ENCODE measurements around the gene CGNL1.

CGNL1 gene

DNA sequence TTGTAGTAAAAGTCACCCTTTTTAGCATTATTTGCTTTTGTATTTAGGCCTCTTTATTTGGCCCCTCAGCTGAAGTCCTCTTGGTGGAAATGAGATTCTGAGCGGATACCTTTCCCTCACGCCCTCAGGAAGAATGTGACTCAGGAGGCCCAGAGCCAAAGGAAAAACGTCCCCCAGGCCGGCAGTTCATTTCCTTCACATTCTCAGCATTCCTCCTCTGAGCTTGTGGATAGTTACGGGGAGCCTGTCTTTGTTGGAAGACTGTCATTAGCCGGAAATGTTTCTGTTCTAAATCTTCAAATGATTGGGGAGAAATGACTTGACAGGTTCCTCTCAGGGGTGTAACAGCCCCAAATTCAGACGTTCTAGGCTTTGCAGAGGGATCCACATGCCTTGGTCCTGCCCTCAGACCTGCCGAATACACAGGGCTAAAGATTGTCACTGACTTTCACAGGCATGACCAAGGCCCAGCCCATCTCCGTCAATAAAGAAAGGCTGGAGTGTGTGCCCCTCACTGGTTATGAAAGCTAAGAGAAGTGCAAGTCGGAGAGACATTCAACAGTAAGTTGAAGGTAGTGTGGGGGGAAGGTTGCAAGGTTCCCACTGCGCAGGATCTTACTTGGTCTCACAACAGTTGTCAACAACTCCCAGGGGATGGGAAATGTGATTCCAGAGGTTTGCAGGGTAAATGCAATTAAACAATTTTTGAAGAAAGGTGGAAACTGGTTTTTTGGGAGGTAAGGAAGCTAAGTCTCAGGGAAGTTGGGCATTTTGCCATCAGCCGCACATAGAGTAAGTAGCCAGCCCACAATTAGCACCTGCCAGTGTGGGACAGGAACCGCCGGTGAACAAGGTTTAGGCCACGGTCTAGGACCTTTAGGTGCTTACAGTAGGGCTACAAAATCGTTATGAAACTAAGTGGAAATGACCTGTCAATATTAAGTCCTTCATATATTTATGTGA is 175.7 kb downstream of the CGNL1 start:
- DNase-seq (ENCODE audit: low spot score), result no peak

DNA sequence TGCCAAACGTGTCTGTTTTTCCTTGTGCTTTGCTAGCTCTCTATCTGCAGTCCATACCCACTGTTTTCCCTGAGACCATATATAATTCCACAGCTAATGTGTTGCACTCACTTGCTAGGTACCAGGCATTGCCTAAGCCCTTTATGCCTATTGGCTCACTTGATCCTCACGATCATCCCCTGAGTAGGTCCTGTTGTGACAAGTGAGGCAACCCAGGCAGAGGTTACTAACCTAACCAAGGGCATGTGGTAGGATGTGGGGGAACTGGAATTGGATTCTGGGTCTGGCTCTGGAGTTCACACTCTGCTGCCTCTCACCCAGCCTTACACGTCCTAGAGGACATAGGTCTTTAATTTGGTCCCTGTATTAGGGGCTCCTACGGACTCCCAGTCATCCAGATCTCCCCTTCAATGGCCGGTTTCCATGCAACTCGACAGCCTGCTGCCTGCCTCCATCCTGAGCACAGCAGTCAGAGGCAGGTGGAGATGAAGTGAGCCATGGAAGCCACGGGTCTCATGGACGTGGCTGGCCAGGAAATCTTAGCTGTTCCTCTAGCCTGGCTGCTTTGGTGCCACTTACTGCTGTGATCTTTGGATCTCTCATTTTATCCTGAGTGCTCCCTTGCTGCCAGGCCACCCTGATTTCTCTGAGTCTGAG is 176.5 kb downstream of the CGNL1 start:
- DNase-seq (ENCODE audit: low spot score), result no peak

DNA sequence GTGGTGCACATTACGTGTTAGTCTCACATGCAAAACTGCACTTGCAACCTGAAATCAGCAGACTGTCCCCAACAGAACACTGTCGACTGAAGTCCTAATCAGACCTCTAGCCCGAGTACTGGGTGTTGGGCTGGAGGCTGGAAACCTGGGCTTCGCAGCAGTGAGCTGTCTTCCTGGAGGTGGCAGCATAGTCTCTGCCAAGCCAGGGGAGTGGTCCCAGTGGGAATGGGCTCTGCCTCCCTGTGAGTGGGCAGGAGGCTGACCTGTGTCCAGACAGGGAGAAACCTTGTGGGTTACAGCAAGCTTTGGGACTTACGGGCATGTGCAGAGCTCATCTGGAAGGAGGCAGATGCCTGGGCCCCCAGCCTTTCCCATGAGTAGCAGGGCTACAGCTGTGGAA is 177.2 kb downstream of the CGNL1 start:
- no peak for DNase-seq (ENCODE audit: low spot score)

DNA sequence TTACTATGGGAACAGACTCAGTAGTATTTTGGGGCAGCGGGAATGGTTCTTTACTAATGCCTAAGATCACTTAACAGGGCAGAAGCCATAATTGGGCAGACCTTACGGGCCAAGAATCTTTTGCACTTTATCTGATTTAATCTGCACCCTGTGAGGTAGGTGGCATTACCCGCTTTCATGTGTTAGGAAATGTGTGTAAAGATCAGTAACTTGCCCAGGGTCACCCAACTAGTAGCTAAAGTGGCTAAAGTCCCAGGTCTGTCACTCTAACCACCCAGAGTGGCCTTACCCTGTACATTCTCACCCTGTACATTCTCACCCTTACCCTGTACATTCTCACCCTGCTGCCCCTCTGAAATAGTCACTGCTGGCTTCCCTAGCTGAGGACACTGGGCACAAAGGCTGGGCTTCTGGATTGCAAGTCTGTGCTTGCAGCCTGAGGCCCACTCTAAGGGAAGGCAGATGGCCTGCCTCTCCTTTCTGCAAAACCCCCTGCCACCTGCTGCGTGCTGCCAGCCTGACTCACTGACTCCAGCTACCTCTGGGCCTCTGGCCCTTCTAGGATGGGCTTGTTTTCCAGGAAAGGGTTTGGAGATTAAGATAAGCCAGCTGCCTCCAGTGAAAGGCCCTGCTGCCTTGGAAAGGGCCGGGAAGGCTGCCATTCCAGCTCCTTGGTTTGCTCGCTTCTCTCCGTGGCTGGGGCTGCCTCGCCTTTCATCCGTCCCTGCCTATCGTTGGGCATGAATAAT is 177.9 kb downstream of the CGNL1 start:
- DNase-seq (ENCODE audit: low spot score), result no peak

DNA sequence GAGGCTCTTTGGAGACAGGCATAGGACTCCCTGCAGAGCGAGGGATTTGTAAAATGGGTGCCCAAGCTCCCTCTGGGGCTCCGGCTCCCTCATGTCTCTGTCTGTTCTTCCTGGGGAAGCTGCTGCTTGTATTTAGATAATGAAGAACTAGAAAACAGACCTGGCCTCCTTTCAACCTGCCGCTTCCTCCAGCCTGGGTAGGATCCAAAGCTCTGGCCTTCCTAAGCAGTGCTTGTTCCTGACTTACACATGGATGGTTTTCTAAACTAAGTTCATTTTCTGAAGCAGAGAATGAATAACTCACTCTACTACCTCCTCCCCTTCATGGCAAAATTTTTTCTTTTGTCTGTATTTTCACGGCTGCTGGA is 178.5 kb downstream of the CGNL1 start:
- no peak for DNase-seq (ENCODE audit: low spot score)

DNA sequence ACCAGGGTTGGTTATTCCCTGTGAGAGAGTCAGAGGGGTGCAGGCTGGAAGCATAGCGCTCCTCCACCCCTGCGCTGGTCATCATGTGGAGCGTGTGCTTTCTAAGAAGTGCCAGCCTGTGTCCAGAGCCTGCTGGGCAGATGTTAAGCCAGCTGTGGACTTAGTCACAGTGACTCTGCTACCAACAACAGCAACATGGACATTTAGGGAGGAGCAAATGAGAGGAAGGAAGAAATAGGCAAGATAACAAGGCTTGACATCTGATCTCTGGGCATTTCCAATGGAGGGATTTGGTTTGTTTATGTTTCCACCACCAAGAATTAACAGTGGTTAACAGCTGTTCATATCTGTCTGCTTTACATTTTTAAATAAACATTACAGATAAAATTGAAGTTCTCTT is 179.0 kb downstream of the CGNL1 start:
- DNase-seq (ENCODE audit: low spot score), result no peak

DNA sequence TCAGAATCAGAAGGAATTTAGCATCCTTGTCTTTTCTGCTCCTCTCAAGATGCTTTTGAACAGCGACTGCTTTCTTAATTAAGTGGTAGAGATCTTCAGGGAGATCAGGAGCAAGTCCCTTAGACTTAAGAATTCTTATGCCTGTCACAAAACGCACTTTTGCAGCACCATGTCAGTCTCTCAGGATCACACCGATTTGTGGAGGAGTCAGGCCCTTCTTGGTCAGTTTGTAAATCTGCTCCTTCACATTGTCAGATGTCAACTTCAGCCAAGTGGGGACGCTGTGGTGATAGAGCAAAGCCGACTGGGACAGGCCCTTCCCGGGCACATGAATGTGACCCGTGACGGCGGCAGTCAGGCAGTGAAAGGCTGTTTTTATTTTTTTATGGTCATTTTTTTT is 179.7 kb downstream of the CGNL1 start:
- no peak for DNase-seq (ENCODE audit: low spot score)

DNA sequence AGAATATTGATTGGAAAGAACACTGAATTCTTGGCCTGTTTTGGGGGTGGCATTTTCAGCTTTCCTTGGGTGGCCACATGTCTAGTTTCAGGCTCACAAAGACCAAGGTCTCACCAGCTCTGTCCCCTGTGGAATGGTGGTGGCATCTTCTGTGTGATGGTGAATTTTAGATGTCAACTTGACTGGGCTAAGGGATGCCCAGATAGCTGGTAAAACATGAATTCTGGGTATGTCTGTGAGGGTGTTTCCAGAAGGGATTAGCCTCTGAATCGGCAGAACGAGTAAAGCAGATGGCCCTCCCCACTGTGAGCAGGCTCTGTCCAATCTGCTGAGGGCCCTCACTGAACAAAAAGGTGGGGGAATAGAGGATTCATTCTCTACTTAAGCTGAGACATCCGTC is 181.0 kb downstream of the CGNL1 start:
- DNase-seq (ENCODE audit: low spot score), result no peak

DNA sequence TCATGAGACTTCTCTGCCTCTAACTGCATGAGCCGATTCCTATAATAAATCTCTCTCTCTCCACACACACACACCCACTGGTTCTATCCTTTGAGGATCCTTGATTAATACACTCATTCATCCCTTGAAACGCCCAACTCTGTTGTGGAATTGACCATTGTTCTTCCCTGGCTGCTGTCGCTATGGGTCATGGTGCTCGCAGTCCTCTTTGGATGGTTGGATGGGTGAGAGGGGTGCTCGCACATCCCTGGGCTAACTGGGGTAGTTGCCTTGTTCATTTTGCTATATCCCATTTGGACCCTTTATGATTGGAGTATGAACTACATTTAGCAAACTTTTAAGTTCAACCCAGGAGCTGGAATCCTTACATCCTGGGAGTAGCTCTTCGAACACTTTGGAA is 181.5 kb downstream of the CGNL1 start:
- no peak for DNase-seq (ENCODE audit: low spot score)

DNA sequence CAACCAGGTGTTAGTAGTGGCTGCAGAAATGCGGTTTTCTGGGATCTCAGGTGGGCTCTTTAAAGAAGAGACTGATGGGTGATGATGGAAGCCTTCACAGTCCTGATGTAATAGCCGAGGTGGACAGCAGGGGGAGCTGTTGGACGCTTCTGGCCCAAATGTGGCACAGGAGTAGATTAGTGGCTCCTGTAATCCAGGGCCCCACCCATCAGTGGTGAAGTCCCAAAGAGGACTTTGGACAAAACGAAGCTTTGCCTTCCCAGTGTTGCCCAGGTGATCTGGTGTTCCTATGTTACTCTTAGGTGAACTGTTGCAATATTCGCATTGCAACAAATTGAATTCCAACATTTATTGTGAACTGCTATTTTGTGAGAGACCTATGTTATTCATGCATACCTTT is 183.6 kb downstream of the CGNL1 start:
- peak; percentile 49 for DNase-seq (ENCODE audit: low spot score)

DNA sequence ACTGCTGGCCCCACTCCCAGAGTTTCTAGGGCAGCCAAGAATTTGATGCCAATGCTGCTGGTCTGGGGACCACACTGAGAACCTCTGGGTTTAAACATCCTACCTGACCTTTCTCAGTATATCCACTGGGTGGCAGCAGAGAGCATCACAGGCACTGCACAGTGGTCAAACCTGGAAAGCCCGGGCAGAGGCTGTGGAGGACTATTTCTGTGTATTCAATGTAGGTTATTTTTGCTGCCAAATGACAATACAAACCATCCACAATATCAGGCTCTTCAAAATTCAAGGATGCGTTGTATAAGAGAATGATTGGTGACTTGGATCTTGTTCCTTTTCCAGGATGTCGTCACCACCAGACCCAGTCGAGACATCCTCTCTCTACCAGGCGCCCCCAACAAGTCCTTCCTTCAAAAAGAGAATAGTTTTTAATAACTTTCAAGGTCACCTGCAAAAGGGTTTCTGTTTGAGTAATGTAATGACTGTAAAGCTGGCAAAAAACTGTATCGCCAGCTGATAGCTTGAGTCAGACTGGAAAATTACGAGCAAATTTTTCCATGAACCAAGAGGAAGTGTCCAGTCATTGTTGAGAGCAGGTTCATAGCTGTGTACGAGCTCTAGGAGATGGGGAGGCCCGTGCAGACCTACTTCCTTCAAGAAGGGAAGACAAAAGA is 184.9 kb downstream of the CGNL1 start:
- no peak for DNase-seq (ENCODE audit: low spot score)

DNA sequence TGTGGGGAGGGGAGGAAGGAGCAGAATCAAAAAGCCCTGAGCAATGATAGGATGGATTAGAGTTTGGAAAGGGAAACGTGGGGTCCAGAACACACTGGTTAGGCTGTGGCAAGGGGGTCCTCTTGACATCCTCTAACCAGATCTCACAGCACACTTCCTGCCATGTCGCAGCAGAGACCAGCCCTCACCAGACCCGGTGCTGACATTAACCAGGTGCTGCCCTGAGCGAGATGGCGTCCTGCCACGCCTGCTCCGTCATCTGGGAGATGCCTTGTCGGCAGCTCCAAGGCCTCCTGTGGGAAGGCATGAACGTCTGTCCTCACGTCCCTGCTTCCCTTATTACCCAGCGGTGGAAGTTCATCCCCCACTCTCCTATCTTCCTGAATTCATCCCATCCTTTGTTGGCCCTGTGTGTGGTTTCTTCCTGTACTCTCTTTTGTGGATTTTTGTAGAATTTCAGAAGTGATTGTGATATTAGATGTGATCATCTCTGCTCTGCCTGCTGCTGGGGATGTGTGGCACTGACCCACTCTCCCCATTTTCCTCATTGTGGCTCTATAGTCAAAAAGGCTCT is 186.0 kb downstream of the CGNL1 start:
- no peak for DNase-seq (ENCODE audit: low spot score)

DNA sequence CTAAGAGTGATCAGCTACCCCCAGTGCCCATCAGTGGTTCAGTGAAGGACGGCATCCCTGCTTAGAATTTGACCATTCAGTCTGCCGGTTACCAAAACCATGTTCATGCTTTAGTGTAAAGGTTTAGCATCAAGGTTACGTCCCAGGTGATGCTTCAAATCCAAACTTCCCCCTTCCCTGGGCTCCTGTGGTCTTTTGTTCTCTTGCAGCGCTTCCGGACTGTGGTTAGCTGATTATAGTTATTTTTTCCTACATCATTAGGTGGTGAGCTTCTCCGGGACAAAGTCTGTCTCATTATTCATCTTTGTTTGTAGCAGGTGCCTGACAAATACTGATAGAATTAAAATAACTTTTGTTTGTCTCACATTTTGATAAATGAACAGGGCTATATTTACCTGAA is 187.1 kb downstream of the CGNL1 start:
- no peak for DNase-seq (ENCODE audit: low spot score)

DNA sequence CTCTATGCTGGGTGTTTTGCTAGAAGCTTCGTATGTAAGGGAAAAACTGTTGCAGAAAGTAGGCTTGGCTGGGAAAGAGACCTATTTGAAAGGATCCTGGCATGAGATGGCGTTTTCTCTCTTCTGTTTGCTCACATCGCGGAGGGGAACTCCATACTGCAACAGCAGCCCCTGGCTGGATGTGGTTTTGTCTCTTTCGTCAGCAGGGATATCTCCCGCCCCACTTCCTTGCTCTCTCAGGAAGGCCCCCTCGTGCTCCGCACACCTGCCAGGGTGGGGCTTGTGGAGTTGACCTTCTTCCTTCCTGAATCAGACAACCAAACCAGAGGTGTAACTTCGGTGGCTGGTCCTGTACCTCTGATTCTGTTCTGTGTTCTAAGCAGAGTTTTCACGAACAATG is 189.0 kb downstream of the CGNL1 start:
- no peak for DNase-seq (ENCODE audit: low spot score)

DNA sequence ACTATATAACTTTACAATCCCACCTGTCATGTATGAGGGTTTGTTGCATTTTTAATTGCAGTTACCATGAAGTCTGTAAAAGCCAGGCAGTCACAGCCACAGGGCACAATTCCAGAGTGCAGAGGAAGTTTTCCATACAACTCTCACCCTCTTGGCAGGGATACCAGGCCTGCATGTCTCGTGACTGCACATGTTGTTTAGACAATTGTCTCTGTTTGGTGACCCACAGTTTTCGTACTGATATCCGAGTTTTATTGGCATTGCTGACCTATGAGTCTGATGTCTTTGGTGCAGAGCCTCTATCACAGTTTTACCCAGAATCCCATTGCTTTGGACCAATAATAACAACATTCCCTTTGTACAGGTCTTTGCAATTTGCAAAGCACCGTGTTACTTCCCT is 190.5 kb downstream of the CGNL1 start:
- DNase-seq (ENCODE audit: low spot score), result no peak

DNA sequence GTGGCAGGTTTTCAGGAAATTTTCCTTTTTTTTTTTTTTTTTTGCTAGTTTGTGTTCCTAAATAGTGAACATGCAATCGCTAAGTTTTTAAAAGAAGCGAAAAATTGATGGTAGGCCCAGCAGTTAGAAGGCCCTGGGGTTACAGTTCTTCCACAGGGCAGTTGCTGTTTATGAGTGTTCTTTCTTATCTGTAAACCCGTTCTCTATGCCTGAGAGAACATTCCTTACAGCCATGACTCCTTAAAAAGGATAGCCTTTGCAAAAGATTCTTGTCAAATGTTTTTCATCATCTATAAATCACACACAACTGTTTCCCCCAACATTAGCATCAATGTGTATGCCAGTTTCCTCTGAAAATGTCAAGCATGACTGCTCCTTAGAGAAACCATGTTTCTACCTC is 191.6 kb downstream of the CGNL1 start:
- DNase-seq (ENCODE audit: low spot score), result no peak

DNA sequence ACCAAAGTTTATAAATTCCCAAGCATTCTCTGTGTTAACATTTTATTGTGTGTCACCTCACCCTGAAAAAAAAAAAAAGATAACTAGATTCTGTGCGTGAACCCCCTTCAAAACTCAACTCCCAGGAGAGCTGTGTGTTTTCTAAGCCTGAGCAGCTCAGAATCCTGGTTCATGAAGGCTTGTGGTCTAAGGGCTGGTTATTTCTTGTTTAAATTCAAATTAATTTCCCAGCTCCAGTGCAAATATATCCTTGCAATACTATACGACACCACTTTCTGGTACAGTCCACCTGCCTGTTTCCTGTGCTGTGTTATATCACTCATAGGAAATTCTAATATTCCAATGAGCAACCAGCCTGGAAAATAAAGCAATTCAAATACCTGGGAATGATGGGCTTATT is 192.0 kb downstream of the CGNL1 start:
- DNase-seq (ENCODE audit: low spot score), result no peak

DNA sequence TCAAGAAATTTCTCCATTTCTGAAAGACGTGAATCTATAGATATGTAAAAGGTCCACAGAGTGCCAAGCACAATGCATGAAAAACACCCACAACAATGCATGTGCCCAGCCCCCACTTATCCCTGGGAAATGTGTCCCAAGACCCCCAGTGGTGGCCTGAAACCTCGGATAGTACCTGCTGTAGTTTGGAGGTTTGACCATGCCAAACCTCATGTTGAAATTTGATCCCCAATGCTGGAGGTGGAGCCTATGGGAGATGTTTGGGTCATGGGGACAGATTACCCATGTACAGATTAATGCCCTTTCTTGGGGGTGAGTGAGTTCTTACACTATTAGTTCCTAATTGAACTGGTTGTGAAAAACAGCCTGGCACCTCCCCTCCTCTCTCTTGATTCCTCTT is 194.0 kb downstream of the CGNL1 start:
- no peak for DNase-seq (ENCODE audit: low spot score)

DNA sequence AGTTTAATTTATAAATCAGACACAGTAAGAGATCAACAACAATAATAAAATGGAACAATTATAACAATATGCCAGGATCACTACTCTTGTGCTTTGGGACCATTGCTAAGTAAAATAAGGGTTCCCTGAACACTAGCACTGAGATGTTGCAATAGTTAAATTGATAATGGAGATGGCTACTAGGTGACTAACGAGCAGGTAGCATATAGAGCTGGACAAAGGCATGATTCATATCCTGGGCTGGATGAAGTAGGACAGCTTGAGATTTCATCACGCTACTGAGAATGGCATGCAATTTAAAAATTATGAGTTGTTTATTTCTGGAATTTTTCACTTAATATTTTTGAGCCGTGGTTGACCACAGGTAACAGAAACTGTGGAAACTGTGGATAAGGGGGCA is 194.7 kb downstream of the CGNL1 start:
- DNase-seq (ENCODE audit: low spot score), result no peak

DNA sequence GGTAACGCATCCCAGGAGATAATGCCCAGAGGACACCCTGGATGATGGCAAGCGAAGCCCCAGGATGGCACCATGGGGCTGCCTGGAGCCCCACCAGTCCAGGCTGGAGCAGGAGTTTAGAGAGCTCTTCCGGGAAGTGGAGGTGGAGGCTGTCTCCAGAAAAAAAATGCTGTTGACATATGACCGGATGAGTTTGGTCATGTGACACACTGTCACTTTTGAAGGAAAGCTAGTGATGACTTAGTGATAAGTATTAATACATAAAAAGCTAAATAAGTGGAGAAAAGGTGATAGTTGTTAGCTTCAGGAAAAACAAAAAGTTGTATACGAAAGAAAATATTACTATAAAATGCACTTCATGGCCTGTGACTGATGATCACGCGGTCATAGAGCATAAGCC is 195.4 kb downstream of the CGNL1 start:
- no peak for DNase-seq (ENCODE audit: low spot score)

DNA sequence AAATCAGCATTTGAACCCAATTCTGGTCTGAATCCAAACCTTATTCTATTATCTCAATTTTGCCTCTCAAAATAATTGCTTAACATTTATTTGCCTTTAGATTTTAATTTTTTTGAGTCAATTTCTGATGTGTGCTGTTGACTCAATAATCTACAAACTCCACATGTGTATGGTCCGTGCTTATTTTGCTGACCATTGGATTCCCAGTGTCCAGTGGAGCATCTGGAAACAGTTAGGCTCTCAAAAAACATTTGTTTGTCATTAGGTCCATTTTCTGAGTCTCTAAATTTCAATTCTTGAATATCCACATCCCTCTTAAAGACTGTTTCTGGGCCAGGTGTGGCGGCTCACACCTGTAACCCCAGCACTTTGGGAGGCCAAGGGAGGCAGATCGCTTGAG is 196.2 kb downstream of the CGNL1 start:
- no peak for DNase-seq (ENCODE audit: low spot score)

DNA sequence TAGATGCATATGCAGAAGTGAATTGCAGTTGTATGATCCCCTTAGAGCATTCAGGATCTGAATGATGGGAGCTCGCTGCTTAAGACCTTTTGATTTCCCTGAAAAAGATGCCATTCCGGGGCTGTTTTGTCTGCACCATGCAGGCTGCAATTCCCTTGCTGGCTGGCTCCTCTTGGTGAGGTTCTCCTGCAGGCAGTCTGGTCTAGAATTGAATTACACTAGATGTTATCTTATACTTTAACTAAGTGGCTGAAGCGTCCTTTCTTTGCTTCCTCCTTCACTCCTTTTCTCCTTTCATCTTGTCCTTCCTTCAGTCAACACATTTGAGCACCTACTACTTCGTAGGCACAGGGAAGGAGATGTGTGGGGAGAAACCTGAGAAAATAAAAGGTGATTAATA is 196.8 kb downstream of the CGNL1 start:
- no peak for DNase-seq (ENCODE audit: low spot score)
